ENCODE measurements around the gene PACRG.
A peak's percentile ranks its signal among the peaks of the same experiment; 100 is the strongest.
"Not testable (repeated sequence)": the region's sequence is repeated elsewhere in the genome, so short reads cannot be mapped to it uniquely, and the experiment has no call there.

Gene PACRG

DNA sequence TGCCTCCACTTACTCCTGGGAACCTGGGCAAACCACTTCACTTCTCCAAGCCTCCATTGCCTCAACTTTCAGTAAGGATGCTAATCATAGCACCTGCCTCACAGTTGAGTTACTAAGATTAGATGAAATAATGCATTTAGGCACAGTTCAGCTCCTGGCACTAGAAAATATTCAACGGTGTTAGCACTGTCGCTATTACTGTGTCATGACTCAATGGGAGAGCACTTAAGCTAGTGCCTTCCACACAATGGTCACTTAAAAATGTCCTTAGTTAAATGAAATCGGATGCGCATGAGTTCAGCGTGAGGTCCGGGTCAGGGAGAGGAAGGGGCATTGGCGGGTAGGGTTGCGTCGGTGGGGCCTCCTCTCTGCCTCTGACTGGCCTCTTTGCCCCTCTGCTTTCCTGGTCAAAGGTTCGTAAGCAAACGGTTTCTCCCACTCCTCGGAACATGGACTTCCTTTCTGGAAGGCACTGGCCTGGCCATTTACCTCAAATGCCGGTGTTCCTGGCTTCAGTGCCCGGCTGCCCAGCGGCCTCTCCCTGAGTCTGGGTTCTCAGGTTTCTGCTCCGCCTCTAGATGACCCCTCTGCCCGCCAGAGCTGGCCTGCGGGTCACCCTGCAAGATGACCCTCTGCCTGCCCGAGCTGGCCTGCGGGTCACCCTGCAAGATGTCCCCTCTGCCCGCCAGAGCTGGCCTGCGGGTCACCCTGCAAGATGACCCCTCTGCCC, 562.9 kb downstream of the PACRG start:
- no peak for DNase-seq

DNA sequence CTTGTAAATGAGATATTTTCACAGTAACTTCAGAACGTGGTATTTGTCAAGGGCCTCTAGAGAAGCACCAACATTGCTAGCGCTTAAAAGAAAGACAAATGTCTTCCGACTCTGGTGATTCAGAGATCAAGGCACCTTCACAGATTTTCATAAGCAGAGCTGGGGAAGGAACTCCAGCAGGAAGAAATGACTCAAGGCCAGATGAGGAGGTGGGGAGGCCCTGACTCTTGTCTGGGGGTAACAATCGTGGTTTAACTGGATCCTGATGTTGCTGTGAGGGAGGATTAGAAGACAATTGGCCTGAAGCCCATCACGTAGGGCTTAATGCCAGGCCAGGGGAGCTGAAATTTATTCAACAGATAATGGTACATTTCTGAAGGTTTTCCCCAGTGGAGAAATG, 563.8 kb downstream of the PACRG start:
- no peak for DNase-seq

DNA sequence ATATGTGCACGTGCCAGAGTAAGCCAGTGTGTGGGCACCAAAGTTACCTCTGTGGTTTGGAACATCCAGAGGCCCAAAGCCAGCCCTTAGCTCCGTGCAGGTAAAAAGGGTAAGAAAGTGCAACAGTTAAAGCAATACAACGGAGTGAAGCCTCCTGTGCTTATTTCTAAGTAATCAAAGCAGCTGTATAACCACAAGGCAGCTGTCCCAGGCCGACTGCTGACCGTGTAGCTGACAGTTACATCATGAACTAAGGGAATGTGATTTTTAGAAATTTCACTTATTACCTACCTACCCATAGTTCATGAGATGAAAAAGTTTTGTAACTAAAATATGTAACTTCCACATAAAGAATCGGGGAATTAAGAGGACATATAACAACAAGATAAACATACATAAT, 565.5 kb downstream of the PACRG start:
- no peak for DNase-seq

DNA sequence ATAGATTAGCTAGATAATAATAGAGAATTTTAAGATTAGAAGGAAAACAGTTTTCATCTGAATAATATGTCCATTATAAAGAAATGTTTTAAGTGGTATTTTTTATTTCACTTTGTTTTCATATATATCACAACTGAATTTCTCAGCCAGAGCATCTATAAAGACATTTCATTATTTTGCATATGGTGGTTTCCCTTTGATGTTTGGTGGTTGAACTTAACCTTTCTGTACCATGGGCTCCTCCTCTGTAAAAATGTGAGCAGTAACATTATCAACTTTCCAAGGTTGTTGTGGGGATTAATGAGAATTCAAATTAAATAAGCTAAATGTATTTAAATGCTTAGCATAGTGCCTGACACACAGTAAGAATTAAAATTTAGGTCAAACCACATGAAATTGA, 567.0 kb downstream of the PACRG start:
- no peak for DNase-seq

DNA sequence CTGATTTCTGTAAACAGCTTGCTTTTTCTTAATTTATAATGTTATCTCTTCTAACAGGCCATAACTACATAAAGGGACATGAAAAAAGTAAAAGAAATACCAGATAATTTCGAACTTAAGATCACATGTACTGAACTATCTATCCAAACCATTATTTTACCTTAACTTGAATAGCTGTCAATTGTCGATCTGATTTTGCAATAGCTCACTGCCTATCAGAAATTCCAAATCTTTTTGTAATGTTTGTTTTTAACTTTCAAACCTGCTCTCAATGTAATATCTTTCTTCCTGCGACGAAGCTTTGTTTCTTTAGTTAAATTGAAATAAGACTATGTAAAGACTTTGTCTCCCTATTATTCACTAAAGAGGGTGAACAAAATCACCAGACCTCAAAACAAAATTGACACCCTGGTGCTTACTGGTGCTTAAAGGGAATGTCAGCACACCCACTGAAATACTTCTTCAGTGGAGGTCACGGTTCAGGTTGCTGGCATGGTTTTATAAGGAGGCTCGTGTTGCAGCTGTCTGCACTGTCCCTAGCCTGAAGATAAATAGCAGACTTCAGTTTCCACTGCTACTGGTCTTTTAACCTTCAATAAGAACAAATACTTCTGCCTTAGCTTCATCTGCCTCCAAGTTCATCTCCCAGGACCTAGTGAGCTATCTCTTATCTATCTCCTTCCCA, 569.2 kb downstream of the PACRG start:
- no peak for DNase-seq

DNA sequence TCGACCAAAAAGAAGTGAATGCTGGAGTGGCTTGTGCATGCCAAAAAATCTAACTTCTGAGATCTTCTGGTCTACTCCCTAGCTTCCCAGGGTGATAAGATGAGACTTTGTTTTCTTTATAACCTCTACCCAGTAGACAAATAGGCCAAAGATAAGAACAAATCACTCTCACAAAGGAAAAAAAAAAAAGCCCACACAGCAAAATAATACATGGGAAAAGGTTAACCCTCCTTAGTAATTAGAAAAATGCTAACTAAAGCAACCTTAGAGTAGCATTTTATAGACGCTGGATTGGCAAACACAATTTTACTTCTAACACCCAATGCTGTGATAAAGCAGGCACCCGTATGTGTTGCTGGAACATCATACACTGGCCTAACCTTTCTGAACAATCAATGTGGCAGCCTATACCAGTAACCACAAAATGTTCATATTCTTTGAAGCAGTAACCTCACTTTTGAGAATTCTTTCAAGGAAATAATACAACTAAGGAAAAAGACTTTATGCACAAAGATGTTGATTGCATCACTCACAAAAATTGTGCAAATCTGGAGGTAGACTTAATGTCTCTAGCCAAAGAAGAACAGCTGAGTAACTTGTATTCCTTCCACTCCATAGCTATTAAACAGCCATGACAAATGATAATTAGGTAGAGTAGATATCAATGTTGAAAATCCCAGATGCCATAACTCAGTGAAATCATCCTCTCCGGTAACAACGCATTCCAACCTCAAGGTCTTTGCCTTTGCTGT, 570.5 kb downstream of the PACRG start:
- no peak for DNase-seq

DNA sequence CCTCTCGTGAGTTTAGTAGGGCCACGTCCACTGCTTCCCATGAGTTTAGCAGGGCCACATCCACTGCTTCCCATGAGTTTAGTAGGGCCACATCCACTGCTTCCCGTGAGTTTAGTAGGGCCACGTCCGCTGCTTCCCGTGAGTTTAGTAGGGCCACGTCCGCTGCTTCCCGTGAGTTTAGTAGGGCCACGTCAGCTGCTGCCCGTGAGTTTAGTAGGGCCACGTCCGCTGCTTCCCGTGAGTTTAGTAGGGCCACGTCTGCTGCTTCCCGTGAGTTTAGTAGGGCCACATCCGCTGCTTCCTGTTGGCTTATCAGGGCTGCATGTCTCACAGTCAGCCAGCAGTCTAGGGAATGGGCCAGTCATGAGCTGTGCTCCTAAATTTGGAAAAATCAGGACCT, 573.1 kb downstream of the PACRG start:
- no peak for DNase-seq

DNA sequence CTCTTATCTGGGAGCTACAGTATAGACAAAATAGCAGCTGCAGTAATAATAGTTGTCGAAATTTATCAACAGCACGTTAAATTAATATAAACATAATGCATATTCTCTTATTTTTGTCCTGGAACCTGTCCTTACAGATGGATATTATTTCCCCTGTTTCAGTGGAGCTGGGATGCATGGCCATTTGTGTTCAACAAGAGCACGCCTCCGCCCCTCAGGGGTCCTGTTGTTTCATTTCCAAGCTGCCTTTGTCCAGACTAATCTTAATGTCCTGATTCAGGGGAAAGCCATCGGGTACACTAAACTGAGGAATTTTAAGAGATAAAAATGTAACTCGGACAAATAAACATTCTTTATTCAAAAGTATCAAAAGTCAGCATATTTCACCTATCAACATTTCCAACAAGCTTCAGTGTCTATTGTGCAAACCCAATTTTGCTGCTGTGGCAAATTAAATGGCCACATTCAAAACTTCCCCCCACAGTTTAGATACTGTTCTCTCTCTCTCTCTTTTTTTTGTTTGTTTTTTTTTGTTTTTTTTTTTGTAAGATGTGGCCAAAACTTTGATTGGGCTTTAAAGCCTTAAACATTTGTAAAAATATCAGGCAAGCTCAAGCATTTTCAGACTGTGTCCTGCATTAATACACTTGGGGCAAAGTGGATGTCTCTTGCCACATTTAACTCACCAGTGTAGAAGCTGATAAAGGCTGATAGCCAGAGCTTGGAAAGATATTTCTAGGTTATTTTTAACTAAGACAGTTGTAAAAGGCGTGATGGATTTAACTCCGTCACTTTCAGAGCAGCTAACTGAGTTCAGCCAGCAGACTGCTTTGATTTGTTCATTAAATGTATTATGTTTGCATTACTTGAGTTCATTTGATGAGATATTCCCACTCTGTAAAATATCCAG, 574.2 kb downstream of the PACRG start:
- DNase-seq: no peak

DNA sequence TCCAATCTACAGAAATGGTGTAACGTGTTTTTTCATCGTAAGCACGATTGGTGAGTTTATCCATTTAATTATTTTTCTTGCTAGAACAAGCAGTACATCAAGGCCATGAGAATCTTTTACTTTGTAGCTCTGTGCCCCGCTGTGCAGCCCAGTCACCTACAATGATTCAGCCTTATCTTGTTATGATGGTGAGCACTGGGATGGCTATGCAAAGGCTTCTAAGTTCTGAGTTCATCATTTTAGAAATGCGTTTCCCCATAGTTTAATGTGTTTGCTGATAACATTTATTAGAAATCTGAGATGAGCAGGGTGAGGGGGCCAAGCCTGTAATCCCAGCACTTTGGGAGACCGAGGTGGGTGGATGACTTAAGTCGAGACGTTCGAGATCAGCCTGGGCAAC, 575.0 kb downstream of the PACRG start:
- DNase-seq: no peak

DNA sequence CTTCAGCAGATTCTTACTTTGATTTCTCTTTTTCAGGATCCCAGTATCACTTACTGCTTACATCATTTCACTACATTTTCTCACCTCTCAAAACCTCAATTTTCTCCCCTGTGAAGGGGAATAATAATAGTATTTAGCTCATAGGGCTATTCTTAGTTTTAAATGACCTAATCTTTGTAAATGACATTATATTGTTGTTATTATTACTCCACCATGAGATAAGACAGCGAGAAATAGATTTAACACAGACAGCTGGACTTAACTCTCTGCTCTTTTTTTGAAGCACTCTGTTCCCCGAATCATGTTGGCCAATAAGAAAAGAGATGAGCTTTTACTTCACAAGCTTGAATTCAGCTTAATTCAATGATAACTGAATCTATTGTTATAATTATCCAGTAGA, 578.2 kb downstream of the PACRG start:
- DNase-seq: no peak

DNA sequence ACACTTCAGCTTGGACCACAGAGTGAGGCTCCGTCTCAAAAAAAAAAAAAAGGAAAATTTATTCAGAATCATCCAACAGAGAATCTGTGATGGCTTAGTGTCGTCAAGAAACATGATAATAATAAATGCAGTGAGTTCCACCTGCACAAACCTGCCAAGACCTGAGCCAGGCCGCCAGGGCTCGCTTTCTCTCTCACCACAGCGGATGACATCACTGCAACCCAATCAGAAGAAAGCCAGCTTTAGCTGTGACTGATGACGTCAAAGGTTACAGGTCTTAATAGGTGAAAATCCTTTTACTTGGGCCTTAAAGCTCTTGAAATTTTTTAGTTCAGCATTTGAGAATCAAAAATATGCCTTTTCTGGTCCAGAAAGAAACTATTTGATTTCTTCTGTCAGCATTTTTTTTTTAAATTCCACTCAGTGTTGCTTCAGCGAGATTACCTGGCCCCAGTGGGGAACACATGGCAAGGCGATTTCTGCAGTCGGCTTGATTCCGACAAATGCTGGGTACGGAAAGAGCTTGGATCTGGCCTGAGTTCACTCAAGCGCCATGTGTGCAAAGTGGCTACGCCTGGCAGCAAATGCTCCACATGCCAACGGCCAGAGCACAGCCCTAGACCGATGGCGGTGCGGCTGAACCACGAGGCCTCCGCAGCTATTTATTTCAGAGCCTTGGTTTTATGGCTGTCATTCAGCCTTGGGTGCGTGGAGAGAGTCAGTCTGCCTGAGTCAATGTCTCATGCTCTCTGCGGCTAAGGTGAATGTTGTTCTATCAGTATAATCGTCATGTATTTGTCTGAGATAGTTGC, 581.1 kb downstream of the PACRG start:
- DNase-seq: no peak

DNA sequence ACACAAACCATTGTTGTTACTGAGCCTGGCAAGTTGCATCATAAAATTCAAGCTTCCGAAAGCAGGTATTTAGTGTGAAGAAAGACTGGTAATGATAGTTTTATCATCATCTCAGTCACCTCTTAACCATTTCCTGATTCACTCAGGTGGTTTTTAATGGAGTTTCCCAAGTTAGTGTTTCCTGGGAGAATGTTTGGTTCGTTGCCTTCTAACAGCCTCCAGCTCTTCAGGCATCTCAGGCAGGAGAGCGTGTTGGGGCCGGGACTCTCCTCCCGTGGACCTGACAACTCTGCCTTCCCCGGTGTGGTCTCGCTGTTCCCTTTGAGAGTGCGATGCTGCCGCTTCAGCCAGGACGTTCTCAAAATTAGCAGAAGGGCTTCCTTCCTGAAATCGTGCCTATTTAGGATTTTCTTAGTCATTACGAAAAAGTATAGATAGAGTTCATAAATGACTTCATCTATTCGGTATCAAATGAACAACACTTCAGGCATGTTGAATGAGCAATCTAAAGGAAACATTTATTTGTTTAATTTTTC, 581.8 kb downstream of the PACRG start:
- no peak for DNase-seq

DNA sequence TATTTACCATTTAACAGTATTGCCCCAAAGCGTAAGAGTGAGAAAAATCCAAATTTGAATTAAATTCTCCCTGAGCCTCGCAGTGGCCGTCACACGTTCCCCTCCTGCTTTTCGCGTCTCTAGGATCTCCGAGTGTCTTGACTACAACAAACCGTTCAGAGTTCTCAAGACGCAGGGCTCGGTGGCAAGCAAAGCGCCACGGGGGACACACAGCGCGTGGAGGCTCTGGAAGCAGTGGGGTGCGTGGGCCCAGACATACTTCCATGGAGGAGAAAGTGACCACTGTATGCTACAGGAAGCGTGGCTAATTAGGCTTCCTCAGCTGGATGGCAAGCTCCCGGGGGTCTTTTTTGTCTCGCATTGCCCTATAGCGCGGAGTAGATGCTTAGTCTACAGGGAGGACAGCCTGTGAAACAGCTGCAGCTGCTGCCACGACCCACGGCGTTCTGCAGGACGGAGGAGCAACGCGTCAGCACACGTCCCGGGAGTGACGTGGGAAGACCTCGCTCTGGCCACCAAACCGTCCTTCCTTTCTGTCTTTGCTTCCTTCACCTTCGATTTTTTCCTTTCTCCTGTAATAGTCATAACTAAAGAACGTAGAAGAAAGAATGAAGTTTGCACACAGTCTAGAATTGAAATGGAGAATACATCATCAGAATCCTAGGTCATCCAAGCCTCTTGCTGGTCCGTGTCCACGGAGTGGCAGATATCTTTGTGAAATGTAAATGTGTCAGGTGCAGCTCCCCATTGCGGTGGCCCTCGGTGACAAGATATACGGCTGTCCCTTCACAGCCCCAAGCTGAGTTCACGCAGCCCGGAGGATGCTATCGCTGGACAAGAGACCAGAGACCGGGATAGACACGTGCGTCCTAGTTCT, 582.6 kb downstream of the PACRG start:
- DNase-seq: no peak

DNA sequence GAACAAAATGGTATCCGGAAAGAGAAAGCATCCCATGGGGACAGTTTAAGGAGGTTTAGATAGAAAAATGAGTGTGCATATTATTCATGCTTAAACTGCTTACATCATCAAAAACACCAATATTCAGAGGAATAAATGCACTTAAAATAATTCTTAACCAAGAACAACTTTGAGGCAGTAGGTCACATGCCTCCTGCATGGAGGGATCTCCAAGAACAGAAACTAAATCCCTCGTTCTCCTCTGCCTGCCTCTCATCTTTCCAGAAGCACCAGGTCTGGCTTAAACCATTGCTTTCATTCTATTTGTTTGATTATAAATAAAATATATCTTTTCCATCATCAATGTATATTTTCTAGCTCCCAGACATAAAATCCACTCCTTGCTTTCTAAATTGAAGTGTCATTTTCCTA, 583.2 kb downstream of the PACRG start:
- no peak for DNase-seq

DNA sequence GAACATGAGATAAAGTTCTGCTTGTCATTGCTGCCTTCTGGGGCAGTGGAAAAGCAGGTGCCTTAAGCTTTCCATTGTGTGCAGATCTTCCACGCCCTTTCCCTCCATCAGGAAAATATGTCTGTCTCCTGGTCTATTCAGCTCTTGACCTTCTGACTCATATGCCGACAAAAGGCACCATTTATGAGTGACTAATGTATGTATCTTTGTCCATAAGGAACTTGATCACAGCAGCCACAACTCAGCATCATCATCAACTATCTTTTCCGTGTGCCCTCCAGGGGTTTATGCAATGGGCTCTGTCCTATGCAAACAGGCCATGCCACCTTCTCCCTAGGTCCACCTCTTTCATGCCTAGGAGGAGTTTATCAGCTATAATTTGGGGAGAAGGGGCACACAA, 584.1 kb downstream of the PACRG start:
- no peak for DNase-seq

DNA sequence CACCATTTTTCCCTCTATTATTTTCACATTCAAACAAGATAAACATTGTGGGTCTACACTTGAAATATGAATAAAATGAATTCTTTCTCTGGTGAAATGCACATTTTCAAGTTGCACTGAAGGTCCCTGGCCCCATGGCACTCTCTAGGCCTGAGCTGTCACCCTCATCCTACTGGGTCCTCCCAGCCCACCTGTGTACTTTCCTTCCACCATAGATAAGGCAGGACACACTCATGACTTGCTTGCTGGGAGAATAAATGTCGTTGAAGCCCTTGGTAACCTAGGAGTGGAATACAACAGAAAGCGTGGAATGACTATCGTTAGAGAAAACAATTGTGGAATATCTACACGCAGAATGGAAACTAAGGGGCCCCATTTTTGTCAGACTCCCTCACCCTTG, 585.8 kb downstream of the PACRG start:
- no peak for DNase-seq

DNA sequence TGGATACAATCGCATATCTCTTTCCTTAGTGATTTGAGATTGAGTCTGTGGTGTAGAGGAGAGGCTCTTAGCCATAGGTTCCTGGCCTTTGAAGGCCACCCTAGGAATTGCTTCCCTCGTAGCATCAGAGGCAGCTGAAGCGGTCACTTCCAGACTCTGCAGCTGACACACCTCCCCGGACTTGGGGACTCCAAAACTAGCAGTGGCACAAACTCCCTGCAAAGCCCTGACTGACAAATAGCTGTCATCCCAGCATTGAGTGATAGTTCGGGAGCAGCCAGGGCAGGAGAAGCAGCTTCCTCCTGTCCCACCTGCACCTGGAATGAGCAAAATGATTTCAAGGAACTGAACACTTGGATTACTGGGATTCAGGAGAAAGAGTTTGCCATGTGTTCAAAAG, 586.2 kb downstream of the PACRG start:
- DNase-seq: no peak

DNA sequence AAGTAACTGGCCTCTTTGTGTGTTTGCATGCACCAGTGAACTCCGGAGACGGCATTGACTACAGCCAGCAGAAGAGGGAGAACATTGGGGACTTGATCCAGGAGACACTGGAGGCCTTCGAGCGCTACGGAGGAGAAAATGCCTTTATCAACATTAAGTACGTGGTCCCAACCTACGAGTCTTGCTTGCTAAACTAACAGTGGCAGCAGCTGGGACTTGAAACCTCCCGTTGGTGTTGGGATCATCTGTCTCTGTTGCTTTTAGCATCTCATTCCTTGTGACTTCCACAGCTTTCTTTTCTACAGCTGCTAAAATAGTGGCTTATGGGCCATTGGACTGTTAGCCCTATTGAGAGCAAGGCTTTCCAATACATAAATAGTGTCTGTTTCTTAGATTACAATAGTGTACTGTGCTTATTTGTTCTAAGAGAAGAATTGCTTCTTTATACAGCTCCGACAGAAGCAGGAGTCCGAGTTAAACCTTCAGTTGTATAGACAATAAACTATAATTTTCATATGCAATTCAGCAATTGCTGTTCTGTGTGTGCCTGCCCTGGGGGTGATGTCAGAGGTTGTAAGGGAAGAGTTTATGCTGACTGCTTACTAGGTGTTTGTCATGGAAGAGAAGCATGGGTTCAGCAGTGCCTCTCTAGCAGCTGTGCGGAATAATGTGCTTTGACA, 587.2 kb downstream of the PACRG start:
- DNase-seq: peak in 7 of 14 donors; percentile 9 to 72 (median 52)

DNA sequence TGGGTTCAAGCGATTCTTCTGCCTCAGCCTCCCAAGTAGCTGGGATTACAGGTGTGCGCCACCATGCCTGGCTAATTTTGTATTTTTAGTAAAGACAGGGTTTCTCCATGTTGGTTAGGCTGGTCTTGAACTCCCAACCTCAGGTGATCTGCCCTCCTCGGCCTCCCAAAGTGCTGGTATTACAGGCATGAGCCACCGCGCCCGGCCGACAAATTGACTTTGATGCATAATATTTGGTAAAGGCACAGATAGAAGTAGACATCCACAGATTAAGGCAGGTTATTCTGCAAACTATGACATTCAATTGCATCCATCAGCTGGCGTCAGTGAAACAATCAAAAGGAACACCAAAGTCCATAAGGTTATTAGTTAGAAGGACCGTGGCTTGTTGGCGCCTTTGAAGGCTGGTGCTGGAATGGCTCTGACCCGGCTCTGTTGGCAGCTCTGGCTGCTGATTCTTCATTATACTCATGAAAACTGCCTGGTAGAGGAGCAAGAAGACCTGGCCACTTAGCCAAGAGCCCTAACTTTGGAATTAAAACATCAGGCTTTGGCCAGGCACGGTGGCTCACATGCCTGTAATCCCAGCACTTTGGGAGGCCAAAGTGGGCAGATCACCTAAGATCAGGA, 589.2 kb downstream of the PACRG start:
- not testable (repeated sequence) for DNase-seq
